Measurements from ENCODE around the gene USP35. TPM values are rescaled to one million over a fixed set of nuclear protein-coding genes. Genes with fewer than 3 reads are reported as not detected.

Gene USP35
- polyA plus RNA-seq, 1 donor: 4.1 TPM

- no peak for DNase-seq
Measured at GRCh38 chr11:78199653-78200015, 10.9 kb downstream of the USP35 start.

GRCh38 chr11:78200061-78200460, 11.3 kb downstream of the USP35 start:
- DNase-seq: no peak

- DNase-seq: no peak
Measured at GRCh38 chr11:78200553-78200952, 11.8 kb downstream of the USP35 start.

- DNase-seq: no peak
Measured at GRCh38 chr11:78201096-78201818, 12.5 kb downstream of the USP35 start.

GRCh38 chr11:78202733-78203167, 14.0 kb downstream of the USP35 start:
- no peak for DNase-seq

- DNase-seq: no peak
Measured at GRCh38 chr11:78203184-78203583, 14.5 kb downstream of the USP35 start.

GRCh38 chr11:78205256-78205655, 16.5 kb downstream of the USP35 start:
- no peak for DNase-seq

GRCh38 chr11:78205691-78206090, 17.0 kb downstream of the USP35 start:
- no peak for DNase-seq

GRCh38 chr11:78207532-78208256, 19.0 kb downstream of the USP35 start:
- DNase-seq: no peak

- DNase-seq: no peak
Measured at GRCh38 chr11:78208257-78209165, 19.8 kb downstream of the USP35 start.

- DNase-seq: no peak
Measured at GRCh38 chr11:78209478-78209877, 20.8 kb downstream of the USP35 start.

- no peak for DNase-seq
Measured at GRCh38 chr11:78210000-78210608, 21.4 kb downstream of the USP35 start.

GRCh38 chr11:78211565-78211964, 22.8 kb downstream of the USP35 start:
- DNase-seq: no peak

- no peak for DNase-seq
Measured at GRCh38 chr11:78212586-78213371, 24.1 kb downstream of the USP35 start.

GRCh38 chr11:78213526-78214330, 25.0 kb downstream of the USP35 start:
- no peak for DNase-seq

GRCh38 chr11:78214331-78215194, 25.8 kb downstream of the USP35 start:
- DNase-seq: no peak

- DNase-seq: no peak
Measured at GRCh38 chr11:78216021-78216420, 27.3 kb downstream of the USP35 start.

- no peak for DNase-seq
Measured at GRCh38 chr11:78216571-78217287, 28.0 kb downstream of the USP35 start.
